Hematopoietic multipotent progenitor cell treated with erythropoietin and hydrocortisone succinate and interleukin-3 and kit ligand, for 4 days (in vitro differentiated cells): ENCODE data around the gene PDLIM7.
A peak's percentile ranks its signal among the peaks of the same experiment; 100 is the strongest.

Source experiments
- DNase-seq: peaks from one replicate; pipeline ENCODE4 v3.0.0-alpha.2; 2015

PDLIM7 gene

GRCh38 chr5:177455036-177455660 is 42.3 kb downstream of the PDLIM7 start:
- peak; percentile 87 for DNase-seq

GRCh38 chr5:177454397-177455035 is 42.9 kb downstream of the PDLIM7 start:
- peak; percentile 95 for DNase-seq

- DNase-seq, result peak; percentile 49
Measured at GRCh38 chr5:177453852-177454396, 43.5 kb downstream of the PDLIM7 start.

- DNase-seq, result no peak
Measured at GRCh38 chr5:177452688-177453638, 44.4 kb downstream of the PDLIM7 start.

GRCh38 chr5:177450667-177451424 is 46.6 kb downstream of the PDLIM7 start:
- DNase-seq, result no peak

GRCh38 chr5:177449140-177450061 is 48.0 kb downstream of the PDLIM7 start:
- DNase-seq, result no peak

GRCh38 chr5:177448244-177448950 is 49.0 kb downstream of the PDLIM7 start:
- DNase-seq, result no peak

- peak; percentile 59 for DNase-seq
Measured at GRCh38 chr5:177447611-177448243, 49.7 kb downstream of the PDLIM7 start.

- peak; percentile 77 for DNase-seq
Measured at GRCh38 chr5:177447066-177447610, 50.3 kb downstream of the PDLIM7 start.

GRCh38 chr5:177446200-177447065 is 51.0 kb downstream of the PDLIM7 start, which contains the start of gene PRR7:
PRR7 (plus strand) TSS chr5:177446814; CDS start chr5:177455068, 8,254 bp downstream.
- DNase-seq, result peak; percentile 83

- DNase-seq, result no peak
Measured at GRCh38 chr5:177445917-177446199, 51.5 kb downstream of the PDLIM7 start.

GRCh38 chr5:177445052-177445916 is 52.1 kb downstream of the PDLIM7 start:
- no peak for DNase-seq

- no peak for DNase-seq
Measured at GRCh38 chr5:177444106-177445051, 53.0 kb downstream of the PDLIM7 start.

GRCh38 chr5:177443144-177443983 is 54.0 kb downstream of the PDLIM7 start:
- no peak for DNase-seq

- DNase-seq, result no peak
Measured at GRCh38 chr5:177442066-177442826, 55.2 kb downstream of the PDLIM7 start.
